H7 (cell line): Measurements from ENCODE around the gene RARRES2. TPM values are rescaled to one million over a fixed set of nuclear protein-coding genes. Genes with fewer than 3 reads are reported as not detected.

Source experiments
- DNase-seq: peaks from one replicate; pipeline ENCODE4 v3.0.0; 2012
- H3K27me3 ChIP-seq: 2 replicates; pipeline ENCODE4 v1.6.0; 2011; ENCODE audit warnings: mild to moderate bottlenecking, low read length; ENCODE audit not compliant: control insufficient read depth, insufficient read depth
- H3K36me3 ChIP-seq: replicated peaks from 2 replicates; pipeline ENCODE4 v1.5.1; 2011; ENCODE audit warnings: low read length; ENCODE audit not compliant: control insufficient read depth, insufficient read depth
- H3K4me3 ChIP-seq: 2 replicates; pipeline ENCODE4 v1.5.1; 2011; ENCODE audit warnings: low read depth, mild to moderate bottlenecking, control low read depth, low read length, moderate library complexity; ENCODE audit not compliant: insufficient read depth
- total RNA-seq: library from RNA; depleted of rRNA; stranded (reverse); fragments of >200 nt; shearing (Covaris generic); gene quantifications from 2 replicates; pipeline ENCODE4 v1.2.3, GENCODE V29; 2014

The RARRES2 gene
- total RNA-seq, 1 experiment from 2014 or later: 223 TPM

DNA sequence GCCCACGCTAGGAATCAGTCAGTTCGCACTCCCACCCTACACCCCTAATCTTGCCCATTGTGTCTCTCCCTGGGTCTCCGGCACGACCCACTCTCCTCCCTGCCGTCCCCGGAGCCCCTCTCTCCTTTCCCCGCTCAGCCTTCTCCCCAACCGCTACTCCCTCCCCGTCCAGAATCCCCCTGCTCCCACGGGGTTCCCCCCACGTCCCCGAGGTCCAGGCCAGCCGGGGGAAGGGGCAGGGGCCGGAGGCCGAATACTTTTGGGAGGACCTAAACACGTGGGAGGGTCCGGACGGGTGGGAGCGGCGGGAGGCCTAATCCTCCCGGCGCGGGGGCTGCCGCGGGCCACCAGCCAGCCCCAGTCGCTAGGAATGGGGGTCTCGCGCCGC lies 560 bp downstream of the RARRES2 start:
- H3K36me3 ChIP-seq: peaks cover 11% of the 10 kb centered on the region
- peak overlapping the region; percentile 80 for H3K4me3 ChIP-seq
- peak; percentile 68 for DNase-seq
- peaks cover 31% of the 10 kb centered on the region for H3K27me3 ChIP-seq

DNA sequence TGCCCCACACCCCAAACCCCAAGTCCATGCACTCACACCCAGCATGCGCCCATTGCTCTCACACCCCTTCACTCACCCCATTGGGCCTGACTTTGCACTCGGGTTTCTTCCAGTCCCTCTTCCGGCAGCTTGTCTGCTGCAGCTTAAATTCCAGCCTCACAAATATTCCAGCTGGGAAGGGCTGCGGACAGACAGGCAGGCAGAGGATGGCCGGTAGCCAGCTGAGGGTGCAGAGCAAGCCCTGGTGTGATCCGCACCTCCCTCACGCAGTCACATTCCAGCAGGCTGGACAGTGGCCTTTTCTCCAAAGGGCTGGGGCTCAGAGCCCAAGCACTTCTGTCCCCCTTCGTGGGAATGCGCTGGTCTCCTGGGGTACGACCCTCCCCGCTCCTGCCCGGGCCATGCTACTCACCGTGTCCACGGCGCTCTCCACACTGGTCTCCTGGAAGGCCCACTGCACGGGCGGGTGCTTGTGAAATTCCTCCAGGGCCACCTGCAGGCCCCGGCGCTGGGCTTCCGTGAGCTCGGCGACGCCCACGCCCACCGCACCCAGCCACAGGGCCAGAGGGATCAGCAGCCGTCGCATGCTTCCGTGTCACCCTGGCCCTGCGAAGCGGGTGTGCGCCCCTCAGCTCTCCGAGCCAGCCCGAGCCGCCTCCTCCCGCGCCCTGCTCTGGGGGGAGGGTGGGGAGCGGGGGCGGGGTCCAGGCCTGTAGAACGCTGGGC lies 1.2 kb downstream of the RARRES2 start:
- Histone ChIP-seq H3K36me3 (peaks cover 11% of the 10 kb centered on the region), H3K4me3 (peak overlapping the region; percentile 80), H3K27me3 (peaks cover 31% of the 10 kb centered on the region)
- peak; percentile 78 for DNase-seq

DNA sequence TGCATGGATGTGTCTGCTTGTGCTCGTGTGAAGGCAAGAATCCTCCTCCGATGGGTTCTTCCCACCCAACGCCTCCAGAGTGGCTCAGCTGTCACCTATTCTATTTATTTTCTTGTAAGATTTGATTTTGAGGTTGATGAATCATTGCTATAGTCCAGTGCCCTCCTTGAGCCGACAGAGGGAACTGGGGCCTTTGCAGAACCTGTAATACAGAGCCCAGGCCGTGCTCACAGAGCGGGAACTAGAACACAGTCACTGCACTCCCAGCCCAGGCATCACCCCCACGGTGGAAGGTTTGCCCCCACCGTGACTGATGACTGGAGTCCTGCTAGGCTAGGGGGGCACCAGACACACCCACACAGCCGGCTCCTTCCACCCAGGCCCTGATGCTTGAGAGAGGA lies 2.0 kb downstream of the RARRES2 start:
- DNase-seq: peak; percentile 12
- H3K27me3 ChIP-seq: peaks cover 31% of the 10 kb centered on the region
- H3K36me3 ChIP-seq: peaks cover 11% of the 10 kb centered on the region
- H3K4me3 ChIP-seq: no peak overlapping the region; the same call in 1 of the 2 replicates

DNA sequence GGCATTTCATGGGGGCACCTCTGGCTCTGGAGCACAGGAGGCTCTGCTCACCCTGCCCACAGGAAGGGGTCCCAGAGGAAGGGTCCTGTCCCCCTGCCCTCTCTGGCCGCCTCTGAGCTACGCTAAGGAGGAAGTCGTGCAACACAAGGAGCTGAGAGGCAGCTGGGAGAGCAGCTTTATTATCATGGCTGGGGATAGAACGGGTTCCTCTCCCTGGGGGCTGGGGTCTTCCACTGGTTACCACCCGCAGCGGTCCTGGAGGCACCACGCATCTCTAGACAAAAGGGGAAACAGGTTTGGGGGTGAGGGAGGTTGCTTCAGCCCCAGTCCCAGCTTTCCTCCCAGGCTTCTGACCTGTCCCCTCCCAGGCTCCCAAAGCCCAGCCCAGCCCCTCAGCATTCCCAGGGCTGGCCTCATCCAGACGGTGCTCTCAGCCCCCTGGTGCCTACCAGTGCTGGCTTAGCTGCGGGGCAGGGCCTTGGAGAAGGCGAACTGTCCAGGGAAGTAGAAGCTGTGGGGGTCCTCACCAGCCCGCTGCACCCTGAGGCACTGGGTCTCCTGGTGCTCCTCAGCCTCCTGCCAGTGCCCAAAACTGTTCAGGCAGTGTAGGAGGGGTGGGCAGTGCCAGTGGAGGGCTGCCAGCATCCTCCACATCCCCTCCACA lies 3.1 kb downstream of the RARRES2 start:
- Histone ChIP-seq H3K27me3 (peaks cover 26% of the 10 kb centered on the region), H3K4me3 (no peak overlapping the region), H3K36me3 (peaks cover 13% of the 10 kb centered on the region)
- peak; percentile 48 for DNase-seq

DNA sequence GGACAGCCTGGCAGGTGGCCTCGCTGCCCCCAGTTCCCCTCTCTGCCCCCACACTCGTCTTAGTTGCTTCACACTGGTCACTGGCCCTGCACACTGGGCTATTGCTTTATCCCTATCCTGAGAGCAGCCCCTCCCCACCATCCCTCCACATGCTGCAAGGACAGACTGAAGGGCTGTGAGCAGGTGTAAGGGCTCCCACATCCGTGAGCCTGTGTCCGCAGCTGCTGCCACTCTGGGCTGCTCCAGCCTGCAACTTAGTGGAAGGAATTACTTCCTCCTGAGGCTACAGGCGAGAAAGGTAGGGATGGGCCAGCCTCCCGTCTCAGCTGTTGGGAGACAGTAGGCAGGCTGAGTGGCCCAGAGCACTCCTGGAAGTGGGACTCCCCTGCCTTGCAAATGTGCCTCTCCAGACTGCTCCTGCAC lies 3.8 kb downstream of the RARRES2 start:
- Histone ChIP-seq H3K36me3 (peaks cover 13% of the 10 kb centered on the region), H3K27me3 (peaks cover 20% of the 10 kb centered on the region), H3K4me3 (no peak overlapping the region)
- DNase-seq: peak; percentile 42

DNA sequence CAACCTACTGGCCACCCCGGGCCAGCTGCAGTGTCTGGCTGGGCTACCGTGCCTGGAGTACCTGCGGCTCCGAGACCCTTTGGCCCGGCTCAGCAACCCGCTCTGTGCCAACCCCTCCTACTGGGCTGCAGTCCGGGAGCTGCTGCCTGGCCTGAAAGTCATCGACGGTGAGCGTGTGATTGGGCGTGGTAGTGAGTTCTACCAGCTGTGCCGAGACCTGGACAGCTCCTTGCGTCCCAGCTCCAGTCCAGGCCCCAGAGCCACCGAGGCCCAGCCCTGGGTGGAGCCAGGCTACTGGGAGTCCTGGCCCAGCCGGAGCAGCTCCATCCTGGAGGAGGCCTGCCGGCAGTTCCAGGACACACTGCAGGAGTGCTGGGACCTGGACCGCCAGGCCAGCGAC lies 4.2 kb downstream of the RARRES2 start:
- no peak for DNase-seq
- no peak overlapping the region for H3K4me3 ChIP-seq
- peaks cover 13% of the 10 kb centered on the region for H3K36me3 ChIP-seq
- H3K27me3 ChIP-seq: peaks cover 15% of the 10 kb centered on the region

DNA sequence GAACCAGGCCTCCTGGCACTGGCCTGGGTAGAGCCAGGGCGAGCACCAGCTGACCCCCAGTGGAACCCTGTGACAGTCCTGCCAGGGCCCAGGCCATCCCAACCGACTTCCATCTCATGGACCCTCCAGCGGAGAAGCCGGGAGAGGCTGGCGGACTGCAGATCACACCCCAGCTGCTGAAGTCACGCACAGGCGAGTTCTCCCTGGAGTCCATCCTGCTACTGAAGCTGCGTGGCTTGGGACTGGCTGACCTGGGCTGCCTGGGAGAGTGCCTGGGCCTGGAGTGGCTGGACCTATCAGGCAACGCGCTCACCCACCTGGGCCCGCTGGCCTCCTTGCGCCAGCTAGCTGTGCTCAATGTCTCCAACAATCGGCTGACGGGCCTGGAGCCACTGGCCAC lies 4.7 kb downstream of the RARRES2 start:
- peak; percentile 54 for DNase-seq
- Histone ChIP-seq H3K4me3 (no peak overlapping the region), H3K27me3 (peaks cover 11% of the 10 kb centered on the region), H3K36me3 (peaks cover 14% of the 10 kb centered on the region)

DNA sequence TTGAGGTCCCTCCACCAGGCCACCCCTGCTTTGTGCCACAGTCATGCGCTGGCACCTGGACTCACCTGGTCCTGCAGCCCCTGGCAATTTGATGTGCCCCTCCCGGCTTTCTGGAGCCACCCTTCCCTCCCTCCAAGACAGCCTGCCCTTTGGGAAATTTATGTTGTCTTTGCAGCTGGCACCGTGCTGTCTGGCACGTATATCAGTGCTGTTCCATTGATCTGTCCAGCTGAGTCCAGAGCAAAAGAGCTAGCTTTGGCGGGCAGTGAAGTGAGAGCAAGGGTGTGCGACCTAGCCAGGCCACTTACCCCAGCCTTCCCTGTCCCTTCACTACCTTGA lies 5.7 kb downstream of the RARRES2 start:
- Histone ChIP-seq H3K4me3 (no peak overlapping the region), H3K27me3 (peaks cover 4% of the 10 kb centered on the region), H3K36me3 (peaks cover 18% of the 10 kb centered on the region)
- no peak for DNase-seq

DNA sequence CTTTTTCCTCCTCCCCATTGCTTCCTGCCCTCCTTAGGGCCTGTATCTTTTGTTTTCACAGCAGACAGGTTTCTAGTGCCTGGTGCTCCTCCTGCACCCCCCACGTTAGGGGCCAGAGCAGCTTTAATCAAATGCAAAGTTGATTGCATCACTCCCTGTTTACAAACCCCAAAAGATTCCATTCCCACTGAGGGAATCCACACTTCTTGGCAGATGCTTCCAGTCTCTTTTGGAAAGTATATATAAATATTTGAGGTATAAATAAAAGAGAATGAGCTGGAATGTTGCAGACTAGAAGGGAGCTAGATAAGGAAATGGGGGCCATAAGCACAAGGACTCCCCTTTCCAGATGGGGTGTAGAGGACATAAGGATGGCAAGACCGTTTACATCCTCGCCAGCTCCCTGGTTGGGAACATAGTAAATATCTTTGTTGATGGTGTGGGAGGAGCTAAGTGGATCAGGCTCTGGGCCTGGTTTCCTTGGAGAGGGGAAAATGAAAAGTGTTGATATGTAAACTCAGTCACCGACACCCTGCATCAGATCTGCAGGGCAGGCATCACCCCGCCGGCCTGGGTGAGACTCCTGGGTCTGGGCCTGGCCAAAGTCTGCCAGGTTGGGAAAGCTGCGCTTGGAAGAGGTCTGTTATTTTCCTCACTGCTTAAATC lies 6.2 kb downstream of the RARRES2 start:
- peaks cover 21% of the 10 kb centered on the region for H3K36me3 ChIP-seq
- H3K4me3 ChIP-seq: no peak overlapping the region
- peak; percentile 89 for DNase-seq
- H3K27me3 ChIP-seq: peaks cover 3% of the 10 kb centered on the region; the same call in 1 of the 2 replicates

DNA sequence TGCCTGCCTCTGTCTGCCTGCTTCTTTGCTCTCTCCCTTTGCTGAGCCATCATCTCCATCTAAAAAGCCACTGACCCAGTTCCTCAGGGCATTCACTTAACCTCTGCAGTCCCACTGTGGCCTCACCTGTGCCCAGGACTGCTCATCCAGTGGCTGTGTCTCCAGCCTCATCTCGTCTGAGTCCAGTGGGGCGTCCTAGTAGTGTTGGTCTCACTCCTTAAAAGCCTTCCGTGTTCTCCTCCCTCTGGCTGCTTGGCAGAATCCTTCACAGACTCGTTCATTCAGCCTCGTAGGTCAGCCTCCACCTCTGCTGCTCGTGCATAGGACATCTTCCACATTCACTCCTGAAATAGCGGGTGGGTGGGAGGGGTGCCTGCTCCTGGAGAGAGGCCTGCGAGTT lies 7.3 kb downstream of the RARRES2 start:
- Histone ChIP-seq H3K36me3 (peaks cover 19% of the 10 kb centered on the region), H3K27me3 (no peaks in the 10 kb centered on the region), H3K4me3 (no peak overlapping the region)
- peak; percentile 28 for DNase-seq

DNA sequence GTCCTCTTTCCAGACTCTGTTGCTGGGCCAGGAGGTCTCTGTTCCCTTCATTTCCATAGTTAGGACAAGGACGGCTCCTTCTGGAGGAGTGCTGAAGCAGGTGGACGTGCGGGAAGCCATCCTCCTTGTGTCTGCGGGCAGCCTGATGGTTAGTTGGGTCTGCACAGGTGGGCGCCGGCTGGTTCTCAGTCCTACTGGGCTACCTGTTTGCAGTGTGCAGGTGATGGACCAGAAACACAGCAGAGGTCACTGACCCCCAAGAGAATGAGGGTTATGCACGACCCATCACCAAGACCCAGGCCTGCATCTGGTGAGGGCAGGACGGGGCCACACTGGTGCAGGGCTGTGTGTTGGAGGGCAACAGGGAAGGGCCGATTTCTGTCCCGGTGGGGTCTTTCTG lies 7.8 kb downstream of the RARRES2 start:
- DNase-seq: peak; percentile 14
- Histone ChIP-seq H3K4me3 (no peak overlapping the region), H3K36me3 (peaks cover 18% of the 10 kb centered on the region)

DNA sequence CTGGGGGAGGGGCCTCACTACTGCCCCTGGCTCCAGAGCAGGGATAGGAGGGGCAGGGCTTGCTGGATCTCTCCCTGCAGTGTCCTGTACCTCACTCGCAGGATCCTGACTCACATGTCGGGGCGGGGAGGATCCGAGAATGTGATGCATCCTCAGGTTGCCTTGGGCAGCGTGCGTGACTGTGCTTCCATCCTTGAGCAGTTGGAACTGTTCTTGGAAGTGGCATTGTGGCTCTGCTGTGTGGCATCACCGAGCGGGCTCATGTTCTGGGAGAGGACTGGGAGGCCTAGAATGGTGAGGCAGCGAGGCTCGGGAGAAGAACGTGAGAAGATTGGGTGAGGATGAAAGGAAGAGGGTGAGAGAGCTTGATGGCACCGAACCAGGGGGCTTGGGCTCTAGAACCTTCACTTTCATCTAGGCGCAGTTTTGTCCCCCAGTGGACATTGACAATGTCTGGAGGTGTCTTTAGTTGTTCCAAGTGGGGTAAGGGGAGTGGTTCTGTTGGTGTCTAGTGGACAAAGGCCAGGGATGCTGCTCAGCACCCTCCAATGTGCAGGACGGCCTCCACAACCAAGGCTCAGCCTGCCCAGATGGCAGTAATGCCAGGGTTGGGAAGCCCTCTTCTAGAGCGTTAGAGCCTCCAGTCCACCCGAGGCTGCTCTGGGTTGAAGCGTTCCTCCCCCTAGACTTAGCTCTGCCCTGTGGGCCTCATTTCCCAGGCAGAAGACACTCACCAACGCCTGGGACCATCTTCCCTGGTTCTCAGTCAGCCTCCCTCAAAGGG lies 8.4 kb downstream of the RARRES2 start:
- DNase-seq: peak; percentile 45
- Histone ChIP-seq H3K4me3 (no peak overlapping the region), H3K27me3 (no peaks in the 10 kb centered on the region), H3K36me3 (peaks cover 18% of the 10 kb centered on the region)

More for the DNA sequence above, 7.8 kb downstream of the RARRES2 start:
- H3K27me3 ChIP-seq: no peaks in the 10 kb centered on the region

DNA sequence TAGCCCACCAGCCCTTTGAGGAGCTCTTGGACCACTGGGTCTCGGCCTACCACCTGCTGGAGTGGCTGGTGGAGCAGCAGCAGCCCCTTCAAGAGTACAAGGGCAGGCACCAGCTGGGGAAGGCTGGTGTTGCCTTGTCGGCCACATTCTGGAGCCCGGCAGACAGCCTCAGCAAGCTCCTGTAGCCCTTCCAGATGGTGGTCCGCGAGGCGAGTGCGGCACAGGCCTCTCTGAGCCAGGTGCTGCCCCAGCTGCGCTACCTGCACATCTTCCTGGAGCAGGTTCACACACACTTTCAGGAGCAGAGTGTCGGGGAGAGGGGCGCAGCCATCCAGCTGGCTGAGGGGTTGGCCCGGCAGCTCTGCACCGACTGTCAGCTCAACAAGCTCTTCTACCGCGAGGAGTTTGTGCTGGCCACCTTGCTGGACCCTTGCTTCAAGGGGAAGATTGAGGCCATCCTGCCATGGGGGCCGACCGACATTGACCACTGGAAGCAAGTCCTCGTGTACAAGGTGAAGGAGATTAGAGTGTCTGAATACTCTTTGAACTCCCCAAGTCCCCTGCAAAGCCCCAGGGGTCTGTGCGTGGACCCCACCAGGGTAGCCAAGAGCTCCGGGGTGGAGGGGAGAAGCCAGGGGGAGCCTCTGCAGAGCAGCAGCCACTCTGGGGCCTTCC lies 11.1 kb downstream of the RARRES2 start:
- Histone ChIP-seq H3K36me3 (peaks cover 30% of the 10 kb centered on the region), H3K27me3 (no peaks in the 10 kb centered on the region), H3K4me3 (no peak overlapping the region)
- peak; percentile 54 for DNase-seq
